KMS-11 (cell line): ENCODE data around the gene TFEB.

ENCODE experiments used
- H2AFZ ChIP-seq: fragments of 200-600 bp; sonication (generic); 2 replicates; pipeline ENCODE4 v1.6.1; 2016; ENCODE audit warnings: antibody characterized with exemption, mixed run types, low read depth
- H3K27ac ChIP-seq: fragments of 200-600 bp; sonication (generic); 2 replicates; pipeline ENCODE4 v1.6.1; 2016; ENCODE audit warnings: mild to moderate bottlenecking, mixed run types
- H3K27me3 ChIP-seq: fragments of 200-600 bp; sonication (generic); 2 replicates; pipeline ENCODE4 v1.6.1; 2017; ENCODE audit warnings: mild to moderate bottlenecking, low read depth, mixed run types, moderate library complexity; ENCODE audit not compliant: insufficient read depth
- H3K36me3 ChIP-seq: fragments of 200-600 bp; sonication (generic); 2 replicates; pipeline ENCODE4 v1.6.1; 2017; ENCODE audit warnings: mild to moderate bottlenecking, mixed run types; ENCODE audit not compliant: insufficient read depth
- H3K4me1 ChIP-seq: fragments of 200-600 bp; sonication (generic); 2 replicates; pipeline ENCODE4 v1.6.1; 2016; ENCODE audit warnings: mild to moderate bottlenecking, low read depth, mixed run types; ENCODE audit not compliant: poor library complexity, severe bottlenecking
- H3K4me2 ChIP-seq: fragments of 200-600 bp; sonication (generic); 2 replicates; pipeline ENCODE4 v1.7.0; 2016; ENCODE audit warnings: mild to moderate bottlenecking, mixed run types
- H3K4me3 ChIP-seq: fragments of 200-600 bp; sonication (generic); IDR thresholded peaks from 2 replicates; pipeline ENCODE4 v1.6.1; 2017; ENCODE audit warnings: low read depth, low read length, mixed read lengths; ENCODE audit not compliant: insufficient read depth
- H3K79me2 ChIP-seq: fragments of 200-600 bp; sonication (generic); 2 replicates; pipeline ENCODE4 v1.6.1; 2016; ENCODE audit warnings: low read depth, mixed run types; ENCODE audit not compliant: insufficient read depth
- H3K9ac ChIP-seq: fragments of 200-600 bp; sonication (generic); 2 replicates; pipeline ENCODE4 v1.6.1; 2016; ENCODE audit warnings: mild to moderate bottlenecking, mixed run types
- H4K20me1 ChIP-seq: fragments of 200-600 bp; sonication (generic); 2 replicates; pipeline ENCODE4 v1.6.1; 2016; ENCODE audit warnings: mild to moderate bottlenecking, mixed run types; ENCODE audit not compliant: insufficient read depth
- CTCF ChIP-seq: fragments of 200-600 bp; sonication (generic); conservative IDR thresholded peaks from 2 replicates; pipeline ENCODE4 v1.6.1; 2017; ENCODE audit warnings: low read depth, mild to moderate bottlenecking, antibody characterized with exemption, low read length, moderate library complexity, mixed read lengths

The TFEB gene

DNA sequence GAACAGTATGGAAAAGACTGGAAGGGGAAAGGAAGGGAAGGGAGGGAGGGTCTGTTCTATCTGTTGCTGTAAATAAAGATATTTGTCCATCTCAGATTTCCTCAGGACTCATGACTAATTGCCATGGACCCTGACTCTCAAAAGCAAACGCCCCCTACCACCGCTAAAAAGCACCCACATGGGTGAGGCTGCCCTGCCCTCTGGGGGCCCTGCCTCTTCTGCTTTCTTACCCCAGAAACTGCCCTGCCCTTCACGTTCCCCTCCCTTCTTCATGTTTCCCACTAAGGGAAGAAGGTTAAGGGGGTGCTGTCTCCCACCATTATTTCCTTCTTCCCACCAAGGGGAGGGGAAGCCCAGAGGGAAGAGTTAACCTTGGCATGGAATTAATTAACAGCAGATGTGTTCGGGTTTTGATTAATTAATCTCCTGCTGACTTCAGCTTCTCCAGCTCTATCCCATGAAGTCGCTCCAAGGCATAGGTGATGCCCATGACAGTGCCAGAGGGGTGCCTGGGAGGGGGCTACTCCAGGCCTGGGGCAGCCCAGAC, 81.2 kb downstream of the TFEB start:
- Histone ChIP-seq H3K9ac (no peak overlapping the region), H3K36me3 (no peaks in the 10 kb centered on the region), H4K20me1 (no peaks in the 10 kb centered on the region), H3K79me2 (no peaks in the 10 kb centered on the region), H3K27ac (no peak overlapping the region), H3K27me3 (peaks cover 63% of the 10 kb centered on the region), H2AFZ (no peak overlapping the region), H3K4me2 (no peak overlapping the region), H3K4me1 (no peaks in the 10 kb centered on the region), H3K4me3 (no peak overlapping the region)
- no peak for TF ChIP-seq CTCF

GRCh38 chr6:41653691-41654090, 81.7 kb downstream of the TFEB start:
- Histone ChIP-seq H3K9ac (no peak overlapping the region), H3K36me3 (no peaks in the 10 kb centered on the region), H3K4me1 (no peaks in the 10 kb centered on the region), H3K4me3 (no peak overlapping the region), H3K79me2 (no peaks in the 10 kb centered on the region), H3K27ac (no peak overlapping the region), H2AFZ (no peak overlapping the region), H3K27me3 (peaks cover 60% of the 10 kb centered on the region), H3K4me2 (no peak overlapping the region), H4K20me1 (no peaks in the 10 kb centered on the region)
- no peak for TF ChIP-seq CTCF

DNA sequence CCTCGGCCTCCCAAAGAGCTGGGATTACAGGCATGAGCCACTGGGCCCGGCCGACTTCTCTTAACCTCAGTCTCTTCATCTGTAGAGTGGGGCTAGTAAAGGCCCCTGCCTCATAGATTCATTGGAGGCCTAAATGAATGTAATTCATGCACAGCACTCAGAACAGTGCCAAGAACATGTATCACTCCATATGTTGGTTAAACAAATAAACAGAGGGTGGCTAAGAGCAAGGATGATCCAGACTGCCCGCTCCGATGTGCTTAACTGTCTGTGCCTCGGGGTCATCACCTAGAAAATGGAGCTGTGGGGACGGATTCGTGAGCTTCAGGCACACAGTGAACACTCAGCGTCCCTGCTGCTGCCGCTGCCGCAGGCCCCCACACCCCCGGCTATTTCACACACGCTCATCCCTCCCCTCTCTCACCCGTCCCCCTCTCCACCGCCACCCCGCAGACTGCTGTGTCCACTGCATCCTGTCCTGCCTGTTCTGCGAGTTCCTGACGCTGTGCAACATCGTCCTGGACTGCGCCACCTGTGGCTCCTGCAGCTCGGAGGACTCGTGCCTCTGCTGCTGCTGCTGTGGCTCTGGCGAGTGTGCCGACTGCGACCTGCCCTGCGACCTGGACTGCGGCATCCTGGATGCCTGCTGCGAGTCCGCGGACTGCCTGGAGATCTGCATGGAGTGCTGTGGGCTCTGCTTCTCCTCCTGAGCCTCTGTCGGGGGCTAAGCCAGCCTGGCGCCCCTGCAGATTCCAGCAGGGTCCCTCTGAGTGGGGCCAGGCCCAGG, 82.3 kb downstream of the TFEB start:
- Histone ChIP-seq H3K36me3 (no peaks in the 10 kb centered on the region), H3K27ac (no peak overlapping the region), H3K4me3 (no peak overlapping the region), H2AFZ (no peak overlapping the region), H3K4me2 (no peak overlapping the region), H3K27me3 (peaks cover 54% of the 10 kb centered on the region), H3K79me2 (no peaks in the 10 kb centered on the region), H3K4me1 (no peaks in the 10 kb centered on the region), H3K9ac (no peak overlapping the region), H4K20me1 (no peaks in the 10 kb centered on the region)
- no peak for TF ChIP-seq CTCF

DNA sequence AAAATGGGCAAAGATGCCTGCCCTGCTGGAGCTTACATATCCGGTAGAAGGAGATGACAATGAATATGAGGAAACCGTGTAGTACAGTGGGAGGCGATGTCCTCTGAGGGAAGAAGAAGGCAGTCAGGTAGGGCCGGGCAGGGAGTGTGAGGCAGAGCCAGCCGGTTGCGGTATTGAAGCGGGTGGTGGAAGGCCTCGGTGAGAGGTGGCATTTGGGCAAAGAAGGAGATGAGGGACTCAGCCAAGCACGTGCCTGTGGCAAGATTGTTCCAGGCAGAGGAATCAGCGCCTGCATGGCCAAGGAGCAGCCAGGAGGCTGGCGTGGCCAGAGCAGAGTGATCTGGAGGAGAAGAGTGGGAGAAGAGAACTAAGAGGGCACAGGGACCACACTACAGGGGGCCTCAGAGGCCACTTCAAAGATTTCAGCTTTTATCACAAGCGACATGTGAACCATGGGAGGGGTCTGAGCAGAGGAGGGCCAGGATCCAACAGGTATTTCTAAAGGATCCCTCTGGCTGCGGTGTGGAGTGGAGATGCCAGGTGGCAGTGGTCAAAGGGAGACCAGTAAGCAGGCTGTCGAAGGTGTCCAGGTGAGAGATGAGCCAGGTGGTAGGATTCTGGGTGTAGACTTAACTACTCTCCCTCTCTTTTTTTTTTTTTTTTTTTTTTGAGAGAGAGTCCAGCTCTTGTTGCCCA, 83.3 kb downstream of the TFEB start:
- no peak overlapping the region for H3K9ac ChIP-seq
- TF ChIP-seq CTCF = no peak
- no peaks in the 10 kb centered on the region for H4K20me1 ChIP-seq
- no peak overlapping the region for H3K4me3 ChIP-seq
- no peaks in the 10 kb centered on the region for H3K4me1 ChIP-seq
- no peaks in the 10 kb centered on the region for H3K36me3 ChIP-seq
- peaks cover 47% of the 10 kb centered on the region for H3K27me3 ChIP-seq
- H3K4me2 ChIP-seq = no peak overlapping the region
- no peak overlapping the region for H2AFZ ChIP-seq
- H3K79me2 ChIP-seq = no peaks in the 10 kb centered on the region
- H3K27ac ChIP-seq = no peak overlapping the region
